GM21360 (cell line): ENCODE measurements around the gene GSE1.

Experiments
- ATAC-seq: cut with Tn5 transposase; IDR thresholded peaks from one replicate; pipeline ENCODE4 v1.9.1; 2021; ENCODE audit warnings: mild to moderate bottlenecking, moderate library complexity; ENCODE audit not compliant: unreplicated experiment

The GSE1 gene

DNA sequence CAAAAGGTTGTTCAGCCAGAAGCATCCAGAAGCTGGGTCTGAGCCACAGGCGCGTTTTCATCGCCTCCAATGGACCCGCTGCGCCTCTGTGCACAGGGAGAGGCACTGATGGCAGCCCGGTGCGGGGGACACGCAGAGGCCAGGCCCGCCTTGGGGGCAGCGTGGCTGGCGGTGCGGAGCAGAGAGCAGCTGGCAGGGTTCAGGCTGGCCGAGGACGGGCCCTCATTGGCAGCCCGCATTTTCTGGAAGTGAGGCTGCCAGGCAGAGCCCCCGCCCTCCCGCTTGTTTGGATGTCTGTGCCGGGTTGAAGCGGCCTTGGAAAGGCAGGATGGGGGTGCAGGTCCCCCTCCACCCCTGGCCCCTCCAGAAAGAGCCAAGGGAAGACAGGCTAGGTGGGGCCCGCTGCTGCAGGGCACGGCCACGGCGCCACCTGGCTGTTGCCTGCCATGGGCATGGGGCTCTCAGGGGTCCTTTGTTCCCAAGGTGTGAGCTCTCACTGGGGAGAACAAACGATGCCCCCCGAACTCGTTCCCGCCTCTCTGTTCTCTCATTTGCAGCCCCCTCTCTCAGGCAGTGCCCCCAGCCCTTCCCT, 18.8 kb downstream of the GSE1 start:
- ATAC-seq: no peak

DNA sequence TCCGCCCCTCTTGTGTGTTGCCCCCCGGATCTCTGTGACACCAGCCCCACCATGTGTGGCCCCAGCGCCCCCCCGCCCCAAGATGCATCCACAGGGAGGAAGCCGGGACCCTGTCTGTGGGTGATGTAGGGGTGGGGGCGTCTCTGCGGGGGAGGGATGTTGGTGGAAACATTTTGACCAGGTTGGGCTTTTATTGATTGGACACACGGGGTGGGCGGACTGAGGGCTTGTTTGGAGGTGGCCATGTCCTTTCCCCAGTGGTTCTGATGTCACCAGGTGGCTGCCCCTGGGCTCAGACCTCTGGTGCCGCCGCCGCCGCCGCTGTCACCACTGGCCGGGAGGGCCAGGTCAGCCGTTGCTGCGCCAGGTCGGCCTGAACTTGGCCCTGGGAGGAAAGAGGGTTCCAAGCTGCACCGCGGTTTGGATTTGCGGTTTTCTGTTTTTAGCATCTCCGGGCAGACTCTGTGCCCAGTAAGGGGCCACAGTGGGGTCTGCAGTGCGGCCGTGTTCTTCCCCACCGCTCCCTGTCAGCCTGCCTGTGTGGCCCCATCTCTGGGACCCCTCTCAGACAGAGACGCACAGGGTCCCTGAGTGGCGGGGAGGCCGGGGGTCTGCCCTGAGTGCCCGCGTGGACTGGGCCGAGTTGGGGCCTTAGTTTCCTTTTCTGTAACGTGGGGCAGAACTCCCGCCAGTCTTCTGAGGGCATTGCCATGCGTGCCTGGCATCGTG, 19.8 kb downstream of the GSE1 start:
- no peak for ATAC-seq

DNA sequence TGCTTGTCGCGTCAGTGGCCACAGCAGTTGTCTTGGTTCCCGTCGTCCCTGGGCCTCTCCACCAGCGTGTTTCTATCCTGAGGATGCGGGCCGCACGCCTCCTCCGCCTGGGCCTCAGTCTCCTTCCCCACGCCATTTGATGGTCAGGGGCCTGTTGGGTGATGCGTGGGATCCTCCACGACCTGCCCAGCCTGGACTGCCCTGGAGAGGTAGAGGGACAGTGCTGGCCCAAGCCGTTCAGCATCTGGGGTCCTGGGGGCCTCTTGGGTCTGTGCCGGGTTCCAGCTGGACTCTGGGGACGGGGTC, 20.3 kb downstream of the GSE1 start:
- ATAC-seq: no peak

DNA sequence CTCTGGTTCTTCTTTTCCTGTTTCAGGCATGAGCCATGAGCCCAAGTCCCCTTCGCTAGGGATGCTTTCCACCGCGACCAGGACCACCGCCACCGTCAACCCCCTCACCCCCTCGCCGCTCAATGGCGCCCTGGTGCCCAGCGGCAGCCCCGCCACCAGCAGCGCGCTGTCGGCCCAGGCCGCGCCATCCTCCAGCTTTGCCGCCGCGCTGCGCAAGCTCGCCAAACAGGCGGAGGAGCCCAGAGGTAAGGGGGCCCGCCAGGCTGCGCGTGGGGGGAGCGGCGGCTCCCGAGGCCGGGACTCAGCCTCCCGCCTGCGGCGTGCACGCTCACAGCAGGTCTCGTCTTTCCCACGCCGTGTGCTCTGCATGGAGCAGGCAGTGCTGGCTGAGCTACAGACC, 20.8 kb downstream of the GSE1 start:
- no peak for ATAC-seq

DNA sequence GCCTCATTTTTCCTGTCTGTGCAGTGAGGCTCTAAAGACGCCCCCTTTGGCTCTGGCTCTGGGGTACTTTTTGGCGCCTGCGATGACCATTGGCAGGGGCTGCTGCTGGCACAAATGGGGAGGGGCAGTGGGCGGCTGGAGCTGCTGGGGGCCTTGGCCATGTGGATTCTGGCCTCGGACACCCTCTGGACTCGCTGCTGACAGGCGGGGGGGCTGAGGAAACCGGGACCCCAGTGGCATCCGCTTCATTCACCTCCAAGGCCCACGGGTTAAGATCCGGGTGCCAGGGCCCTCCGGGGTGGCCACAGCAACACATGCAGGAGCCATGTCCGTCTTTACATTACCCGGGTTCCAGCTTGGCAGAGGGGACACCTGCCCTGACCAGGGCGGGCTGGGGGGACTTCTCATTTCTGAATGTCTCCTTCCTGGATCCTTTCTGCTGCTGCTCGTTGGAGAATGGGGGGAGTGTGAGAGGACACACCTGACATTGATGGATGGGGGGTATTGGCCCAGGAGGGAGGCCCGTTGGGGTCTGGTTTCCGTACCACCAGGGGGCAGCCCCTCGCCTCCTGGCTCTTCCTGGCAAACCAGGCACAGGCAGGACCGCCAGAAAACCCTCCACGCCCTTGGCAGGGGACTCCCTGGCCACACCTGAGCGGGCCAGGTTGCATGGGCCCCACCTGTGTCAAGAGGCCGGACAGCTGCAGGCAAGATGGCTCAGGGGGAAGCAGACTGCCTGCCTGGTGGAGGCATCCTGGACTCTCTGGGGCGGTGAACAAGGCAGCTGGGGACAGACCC, 21.8 kb downstream of the GSE1 start:
- no peak for ATAC-seq

DNA sequence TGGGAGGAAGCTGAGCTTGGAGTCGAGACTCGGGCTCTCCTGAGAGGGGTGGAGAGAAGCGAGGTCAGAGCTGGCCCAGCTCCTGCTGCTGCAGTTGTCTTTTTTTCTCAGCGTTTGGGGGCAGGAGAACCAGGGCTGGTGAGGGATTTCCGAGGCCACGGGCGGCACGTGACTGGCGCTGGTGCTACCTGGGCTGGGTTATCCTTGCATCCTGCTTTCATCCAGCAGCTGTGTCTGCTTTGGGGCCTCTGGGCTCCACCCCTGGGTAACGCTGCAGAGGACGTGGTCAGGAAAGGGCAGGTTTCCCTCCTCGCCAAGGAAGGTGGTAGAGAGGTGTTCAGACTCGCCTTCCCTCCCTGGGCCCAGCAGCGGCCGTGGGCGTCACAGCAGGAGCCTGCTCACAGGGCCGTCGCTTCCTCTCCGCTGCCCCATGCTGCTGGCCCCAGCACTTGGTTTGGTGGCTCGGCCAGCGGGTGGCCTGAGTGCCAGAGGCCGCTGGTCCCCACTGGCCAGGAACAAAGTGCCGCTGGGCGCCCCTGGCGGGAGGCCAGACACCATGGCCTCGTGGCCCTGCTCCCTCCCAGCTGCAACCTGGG, 22.5 kb downstream of the GSE1 start:
- ATAC-seq: no peak

DNA sequence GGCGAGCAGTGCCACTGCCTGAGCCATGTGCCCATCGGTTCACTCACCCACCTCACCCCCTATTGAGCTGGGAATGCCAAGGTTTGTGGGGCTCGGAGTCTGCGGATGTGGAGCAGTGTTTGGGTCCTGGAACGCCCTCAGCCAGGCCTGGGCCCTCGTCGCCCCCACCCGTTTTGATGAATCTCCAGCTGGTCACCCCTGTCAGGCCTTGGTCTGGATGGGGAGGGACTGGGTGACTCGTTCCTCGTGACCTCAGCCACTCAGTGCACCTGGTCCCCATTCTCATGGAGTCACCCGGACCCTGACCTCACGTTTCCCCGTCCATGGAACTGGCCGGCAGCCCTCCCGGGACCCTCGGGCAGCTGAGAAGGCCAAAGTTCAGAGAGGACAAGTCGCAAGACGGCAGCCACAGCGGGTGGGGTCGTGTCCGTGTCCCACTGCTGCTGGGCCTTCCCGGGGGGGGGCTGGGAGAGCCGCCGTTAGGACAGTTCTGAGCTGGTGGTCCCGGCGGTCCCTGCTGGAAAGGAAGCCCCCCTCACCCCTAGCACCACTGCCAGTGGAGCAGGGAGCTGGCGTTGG, 23.2 kb downstream of the GSE1 start:
- no peak for ATAC-seq

DNA sequence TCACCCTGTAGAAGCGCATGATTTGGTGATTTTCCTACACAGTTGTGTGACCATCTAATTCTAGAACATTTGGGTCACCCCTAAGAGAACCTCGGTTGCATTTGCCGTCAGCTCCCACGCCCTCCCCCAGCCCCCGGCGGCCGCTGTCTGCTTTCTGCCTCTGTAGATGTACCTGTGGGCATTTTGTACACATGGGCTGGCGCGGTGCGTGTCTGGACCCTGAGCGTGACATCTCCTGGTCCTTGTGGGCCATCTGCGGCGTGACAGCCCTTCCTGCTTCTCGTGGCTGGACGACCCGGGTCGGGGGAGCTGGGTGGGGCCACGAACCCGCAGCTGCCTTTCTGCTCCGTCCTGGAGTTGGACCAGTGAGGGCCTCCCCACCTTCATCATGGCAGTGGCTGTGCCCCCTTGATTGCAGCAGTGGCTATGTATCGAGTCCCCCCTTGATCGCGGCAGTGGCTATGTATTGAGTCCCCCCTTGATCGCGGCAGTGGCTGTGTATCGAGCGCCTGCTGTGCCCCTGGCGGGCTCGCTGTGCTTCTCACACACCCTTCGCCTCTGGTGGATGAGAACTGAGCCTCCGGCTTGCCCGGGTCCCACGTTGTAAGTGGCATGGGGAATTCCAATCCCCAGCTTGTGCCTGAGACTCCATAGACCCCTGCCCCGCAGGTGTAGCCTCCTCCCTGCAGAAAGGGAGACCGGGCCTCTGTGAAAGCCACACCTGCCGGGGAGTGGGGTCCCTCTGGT, 24.1 kb downstream of the GSE1 start:
- ATAC-seq: no peak

DNA sequence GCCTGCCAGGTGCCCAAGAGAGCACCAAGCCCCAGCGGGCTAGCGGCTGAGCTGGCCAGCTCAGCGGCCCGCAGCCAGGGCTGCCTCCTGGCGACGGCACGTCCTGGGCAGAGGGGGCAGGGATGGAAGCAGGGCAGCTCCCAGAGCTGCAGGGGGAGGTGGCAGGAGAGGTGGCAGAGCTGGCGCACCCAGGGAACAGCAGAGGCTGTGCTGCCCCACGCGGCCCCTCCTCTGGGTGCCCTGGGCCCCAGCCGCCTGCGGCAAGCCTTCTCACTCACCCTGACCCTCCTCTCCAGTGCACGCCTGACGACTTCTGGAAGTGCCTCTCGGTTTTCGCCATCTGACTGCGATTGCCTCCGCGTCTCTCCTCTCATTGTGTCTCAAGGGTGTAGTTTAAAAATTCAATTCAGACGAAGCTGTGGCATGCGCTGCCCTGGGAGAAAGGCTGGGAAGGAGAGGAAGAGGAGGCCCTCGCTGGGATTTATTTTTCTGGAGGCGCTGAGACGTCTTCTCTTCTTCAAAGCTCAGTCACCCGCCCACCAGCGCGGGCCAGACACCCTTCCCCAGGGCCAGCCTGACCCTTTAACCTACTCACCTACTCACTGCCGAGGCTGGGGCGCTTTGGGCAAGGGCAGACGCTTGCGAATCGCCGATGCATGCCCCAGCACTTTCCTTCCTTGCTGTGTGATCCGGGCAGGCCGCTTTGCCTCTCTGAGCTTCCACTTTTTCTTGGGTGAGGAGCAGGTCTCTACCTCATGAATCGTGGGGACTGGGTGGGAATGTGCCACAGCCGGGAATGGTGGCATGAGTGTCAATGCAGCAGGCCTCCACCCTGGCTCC, 24.9 kb downstream of the GSE1 start:
- no peak for ATAC-seq

DNA sequence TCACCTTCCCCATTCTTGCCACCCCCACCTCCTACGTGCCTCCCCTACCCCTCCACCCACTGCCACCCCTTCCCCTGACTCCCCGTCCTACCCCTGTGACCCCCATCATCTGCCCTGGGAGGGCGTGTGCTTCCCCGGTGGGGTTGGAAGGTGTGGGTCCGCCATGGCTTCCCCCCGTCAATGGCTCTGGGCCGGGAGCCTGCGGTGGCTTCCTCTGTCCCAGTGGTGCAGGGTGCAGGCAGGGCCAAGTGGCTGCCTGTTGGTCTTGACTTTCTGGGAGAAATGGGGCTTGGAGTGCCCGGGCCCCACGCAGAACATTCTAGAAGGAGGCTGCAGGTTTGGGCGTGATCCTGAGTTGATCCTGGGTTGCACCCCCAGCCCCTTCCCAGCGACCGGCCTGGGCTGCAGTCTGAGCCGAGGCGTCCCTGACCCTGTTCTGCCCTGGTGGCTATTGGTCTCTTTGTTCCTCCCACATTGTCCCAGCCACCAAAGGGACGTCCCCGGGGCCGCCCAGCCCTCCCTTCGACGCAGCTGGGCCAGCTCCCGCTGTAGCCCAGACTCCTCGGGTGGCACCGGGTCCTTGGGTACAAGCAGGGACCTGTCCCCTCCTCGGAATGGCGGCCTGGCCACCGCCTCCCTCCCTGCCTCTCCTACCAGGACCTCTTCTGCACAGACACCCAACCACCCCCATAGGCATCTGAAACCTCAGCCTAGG, 25.7 kb downstream of the GSE1 start:
- no peak for ATAC-seq

DNA sequence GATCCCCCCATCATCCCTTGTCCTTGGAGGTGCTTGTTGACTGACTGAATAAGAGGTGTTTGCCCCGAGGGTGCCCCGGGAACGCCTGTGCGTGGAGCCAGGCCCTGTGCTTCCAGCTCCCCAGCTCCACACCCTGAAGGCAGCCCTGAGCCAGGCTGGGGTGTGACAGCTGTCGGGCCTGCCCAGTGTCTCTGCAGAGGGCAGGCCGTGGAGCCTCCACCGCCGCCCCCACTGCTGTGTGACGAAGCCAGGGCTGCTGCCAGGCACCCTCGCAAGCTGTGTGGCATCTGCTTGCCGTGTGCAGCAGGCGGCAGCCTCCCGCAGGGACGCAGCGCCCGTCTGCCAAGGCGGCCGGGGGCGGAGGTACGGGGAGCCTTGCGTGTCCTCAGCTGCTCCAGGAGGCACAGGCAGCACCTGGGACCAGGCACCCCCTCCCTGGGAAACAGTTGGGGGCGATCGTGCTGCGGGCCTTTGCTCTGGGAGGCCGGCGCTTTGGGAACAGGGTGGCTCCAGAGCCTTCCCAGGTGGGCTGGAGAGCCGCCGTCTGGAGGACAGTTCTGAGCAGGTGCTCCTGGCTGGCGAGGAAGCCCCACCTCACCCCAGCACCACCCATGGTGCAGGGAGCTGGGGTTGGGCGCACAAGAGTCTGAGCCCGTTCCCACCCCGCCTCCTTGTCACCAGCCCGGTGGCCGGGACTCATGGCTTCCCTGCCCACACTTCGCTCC, 26.6 kb downstream of the GSE1 start:
- ATAC-seq: no peak

DNA sequence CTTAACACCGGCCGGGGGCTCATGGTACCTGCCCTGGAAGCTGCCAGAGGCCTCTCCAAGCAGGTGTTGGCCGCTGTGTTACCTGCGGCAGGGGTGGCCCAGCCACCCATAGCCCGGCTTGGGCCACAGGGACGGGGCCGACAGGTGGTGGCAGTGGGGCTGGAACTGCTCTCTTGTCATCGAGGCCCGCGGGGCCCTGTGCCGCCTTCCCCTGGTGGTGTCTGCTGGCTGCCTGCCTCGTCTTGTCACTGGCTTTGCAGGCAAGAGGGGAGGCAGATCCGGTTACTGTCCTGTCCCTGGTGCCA, 27.1 kb downstream of the GSE1 start:
- no peak for ATAC-seq

DNA sequence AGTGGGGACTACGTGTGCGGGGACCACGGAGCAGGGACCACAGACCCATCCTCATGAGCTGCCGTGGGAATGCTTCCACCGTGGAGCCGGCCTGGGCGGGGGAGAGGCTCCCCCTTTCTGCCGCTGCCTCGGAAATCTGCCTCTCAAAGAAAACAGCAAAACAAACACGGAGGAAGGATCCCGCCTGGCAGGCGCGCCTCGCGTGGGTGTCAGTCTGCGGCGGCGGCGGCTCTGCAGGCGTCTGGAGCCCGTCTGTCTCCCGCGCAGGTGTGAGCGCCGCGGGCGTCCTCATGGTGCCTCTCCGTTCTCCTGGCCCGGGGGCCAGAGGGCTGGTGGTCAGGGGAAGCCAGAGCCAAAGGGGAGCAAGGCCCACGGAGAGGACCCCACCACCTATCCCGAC, 27.5 kb downstream of the GSE1 start:
- ATAC-seq: no peak

DNA sequence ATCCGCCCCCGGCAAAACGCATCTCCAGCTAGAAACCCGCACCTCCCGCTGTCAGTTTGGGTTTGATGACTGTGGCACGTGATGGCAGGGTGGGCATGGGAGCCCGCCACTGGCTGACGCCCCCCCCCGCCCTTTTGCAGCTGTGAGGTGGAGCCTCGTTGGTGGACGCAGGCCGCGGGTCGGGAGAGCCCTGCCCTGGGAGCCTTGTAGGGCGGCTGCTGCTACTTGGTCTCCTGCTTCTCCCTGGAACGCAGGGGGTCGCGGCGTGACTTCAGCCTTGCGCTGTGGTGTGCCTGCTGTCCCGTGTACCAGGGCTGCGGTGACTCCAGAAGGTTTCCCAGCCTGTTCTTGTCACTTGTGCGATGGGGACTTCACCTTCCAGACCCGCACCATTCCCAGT, 28.2 kb downstream of the GSE1 start:
- no peak for ATAC-seq

DNA sequence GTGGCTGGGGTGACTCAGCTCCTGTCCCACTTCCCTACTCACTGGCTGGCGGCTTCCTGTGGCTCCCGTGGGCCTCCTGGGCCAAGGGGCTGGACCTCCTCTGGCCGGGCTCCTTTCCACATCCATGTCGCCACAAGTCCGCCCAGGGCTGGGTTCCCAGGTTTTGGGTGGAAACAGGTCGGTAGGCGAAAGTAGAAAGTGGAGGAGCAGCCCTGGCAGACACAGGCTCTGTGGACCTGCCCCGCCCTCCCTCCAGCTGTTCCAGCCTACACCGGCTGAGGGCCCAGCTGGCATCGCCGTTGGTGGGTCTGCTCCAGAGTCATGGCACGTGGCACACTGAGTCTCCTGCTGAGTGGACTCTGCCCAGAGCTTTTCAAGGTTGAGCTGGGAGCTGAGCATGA, 28.7 kb downstream of the GSE1 start:
- no peak for ATAC-seq

DNA sequence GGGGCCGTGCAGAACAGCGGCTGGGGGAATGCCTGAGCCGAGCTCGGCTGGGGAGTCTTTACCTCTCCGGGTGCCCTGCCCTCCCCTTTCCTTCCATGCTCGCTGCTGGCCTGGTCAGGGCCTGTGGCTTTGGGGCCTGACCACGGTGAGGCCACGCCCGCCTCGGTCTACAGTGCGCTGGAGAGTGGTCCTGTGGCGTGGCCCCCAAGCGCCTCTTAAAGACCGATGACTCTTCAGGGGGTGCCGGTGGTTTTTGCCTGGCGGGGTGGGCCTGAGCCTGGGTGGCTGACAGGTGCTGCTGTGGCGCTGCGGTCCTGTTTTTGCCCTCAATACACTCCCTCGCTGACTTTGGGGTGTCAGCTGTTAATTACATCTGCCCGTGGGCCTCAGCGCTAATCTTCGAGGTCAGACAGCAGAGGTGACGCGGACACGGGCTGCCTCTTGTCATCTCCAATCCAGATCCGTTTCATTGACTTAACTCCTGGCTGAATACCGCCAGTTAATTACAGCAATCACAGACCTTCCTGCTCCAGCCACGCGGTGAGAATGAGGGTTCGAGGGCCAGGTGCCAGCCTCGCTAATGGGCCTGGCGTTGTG, 29.7 kb downstream of the GSE1 start:
- no peak for ATAC-seq

DNA sequence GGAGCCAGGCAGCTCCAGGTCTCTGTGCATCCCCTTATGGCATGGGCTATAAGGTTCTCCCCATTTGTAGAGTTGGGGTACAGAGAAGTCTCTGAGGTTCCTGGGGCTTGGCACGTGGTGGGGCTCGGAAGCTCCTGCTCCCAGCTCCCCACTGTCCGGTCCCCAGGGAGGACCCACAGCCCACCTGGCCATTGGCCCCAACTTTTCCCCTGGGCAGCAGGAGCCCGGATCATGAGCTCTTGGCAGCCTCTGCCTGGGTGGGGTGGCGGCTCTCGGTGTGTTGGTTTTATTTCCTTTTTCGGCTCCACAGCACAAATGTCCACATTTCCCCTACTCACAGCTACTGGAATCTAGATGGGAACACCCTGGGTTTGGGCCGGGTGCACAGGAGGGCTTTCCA, 30.5 kb downstream of the GSE1 start:
- ATAC-seq: no peak

DNA sequence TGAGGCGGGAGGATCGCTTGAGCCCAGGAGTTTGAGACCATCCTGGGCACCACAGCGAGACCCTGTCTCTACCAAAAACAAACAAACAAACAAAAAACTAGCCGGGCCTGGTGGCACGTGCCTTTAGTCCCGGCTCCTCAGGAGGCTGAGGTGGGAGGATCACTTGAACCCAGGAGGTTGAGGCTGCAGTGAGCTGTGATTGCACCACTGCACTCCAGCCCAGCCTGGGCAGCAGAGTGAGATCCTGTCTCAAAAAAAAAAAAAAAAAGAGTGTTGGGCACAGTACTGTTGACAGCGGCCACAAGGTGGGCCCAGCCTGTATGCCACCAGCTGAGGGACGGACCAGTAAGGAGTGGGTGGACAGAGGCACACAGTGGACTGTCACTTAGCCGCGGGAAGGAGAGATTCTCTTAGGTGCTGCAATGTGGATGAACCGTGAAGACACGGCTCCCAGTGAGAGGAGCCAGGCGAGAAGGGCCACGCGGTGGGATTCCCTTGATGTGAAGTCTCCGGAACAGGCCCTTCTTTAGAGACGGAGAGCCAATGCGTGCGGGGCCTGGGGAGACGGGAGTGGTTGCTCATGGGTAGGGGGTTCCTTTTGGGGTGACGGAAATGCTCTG, 31.1 kb downstream of the GSE1 start:
- no peak for ATAC-seq
